Keratinocyte (primary cell): ENCODE results near the gene PRKD1.

Source experiments
- EZH2 ChIP-seq: IDR thresholded peaks from one replicate; pipeline ENCODE4 v1.6.1; 2012; ENCODE audit warnings: inconsistent platforms, mild to moderate bottlenecking, low read length, moderate library complexity
- TF ChIP-seq, protein P1 (sequence below), 3 experiments: IDR thresholded peaks in 1 of 3; conservative IDR thresholded peaks in 1 of 3; optimal IDR thresholded peaks in 1 of 3; 2 replicates in 2 of 3; 3 replicates in 1 of 3; pipeline versions ENCODE3 to v1.5.1; 2011; ENCODE audit warnings: low read length in 3 of 3, mild to moderate bottlenecking in 3 of 3, moderate library complexity in 2 of 3, control low read depth in 1 of 3, inconsistent platforms in 1 of 3; ENCODE audit not compliant: insufficient read depth in 2 of 3; ENCODE audit errors: extremely low read depth in 1 of 3

GRCh38 chr14:29759521-29760340 is 167.9 kb downstream of the PRKD1 start:
- TF ChIP-seq, protein P1, sequence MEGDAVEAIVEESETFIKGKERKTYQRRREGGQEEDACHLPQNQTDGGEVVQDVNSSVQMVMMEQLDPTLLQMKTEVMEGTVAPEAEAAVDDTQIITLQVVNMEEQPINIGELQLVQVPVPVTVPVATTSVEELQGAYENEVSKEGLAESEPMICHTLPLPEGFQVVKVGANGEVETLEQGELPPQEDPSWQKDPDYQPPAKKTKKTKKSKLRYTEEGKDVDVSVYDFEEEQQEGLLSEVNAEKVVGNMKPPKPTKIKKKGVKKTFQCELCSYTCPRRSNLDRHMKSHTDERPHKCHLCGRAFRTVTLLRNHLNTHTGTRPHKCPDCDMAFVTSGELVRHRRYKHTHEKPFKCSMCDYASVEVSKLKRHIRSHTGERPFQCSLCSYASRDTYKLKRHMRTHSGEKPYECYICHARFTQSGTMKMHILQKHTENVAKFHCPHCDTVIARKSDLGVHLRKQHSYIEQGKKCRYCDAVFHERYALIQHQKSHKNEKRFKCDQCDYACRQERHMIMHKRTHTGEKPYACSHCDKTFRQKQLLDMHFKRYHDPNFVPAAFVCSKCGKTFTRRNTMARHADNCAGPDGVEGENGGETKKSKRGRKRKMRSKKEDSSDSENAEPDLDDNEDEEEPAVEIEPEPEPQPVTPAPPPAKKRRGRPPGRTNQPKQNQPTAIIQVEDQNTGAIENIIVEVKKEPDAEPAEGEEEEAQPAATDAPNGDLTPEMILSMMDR (optimal IDR thresholded peaks at IDR 0.05 in 1 of 3, IDR thresholded peaks at IDR 0.05 in 1 of 3, conservative IDR thresholded peaks at IDR 0.05 in 1 of 3; ENCODE audit: extremely low read depth in 1 of 3, insufficient read depth in 2 of 3, low read length in 3 of 3) = no peak
- TF ChIP-seq EZH2 = no peak
